Common myeloid progenitor, CD34-positive (primary cell): Measurements from ENCODE around the gene SSBP1.
A peak's percentile ranks its signal among the peaks of the same experiment; 100 is the strongest.
"Not testable (repeated sequence)": the region's sequence is repeated elsewhere in the genome, so short reads cannot be mapped to it uniquely, and the experiment has no call there.

Experiments used
- CTCF ChIA-PET: fragments of 350-600 bp; sonication (Branson Sonifier 250); formaldehyde crosslinking; loops from one replicate; lab custom pipeline; 2021; ENCODE audit warnings: antibody characterized with exemption; lab: Charles Lee
- POLR2A ChIA-PET: fragments of 350-600 bp; sonication (Branson Sonifier 250); formaldehyde crosslinking; loops from one replicate; lab custom pipeline; 2021; ENCODE audit warnings: antibody characterized with exemption; lab: Charles Lee
- DNase-seq, 3 donors: peaks; one replicate each; pipeline versions ENCODE4 v3.0.0 to v3.0.0-alpha.2; 2013
- H3K27ac ChIP-seq, 2 experiments: 1 replicate in 1 of 2; 2 replicates in 1 of 2; pipeline ENCODE4 v1.7.0; 2013; ENCODE audit warnings: inconsistent platforms in 2 of 2, low read length in 2 of 2, mild to moderate bottlenecking in 2 of 2, low read depth in 1 of 2, moderate library complexity in 1 of 2; ENCODE audit not compliant: severe bottlenecking in 2 of 2, insufficient read depth in 1 of 2, poor library complexity in 1 of 2
- H3K27me3 ChIP-seq, 5 experiments: replicated peaks in 2 of 5; 1 replicate in 3 of 5; 2 replicates in 2 of 5; pipeline versions ENCODE4 v1.6.1 to v1.7.0; 2013; ENCODE audit warnings: low read length in 4 of 5, mild to moderate bottlenecking in 2 of 5, moderate library complexity in 2 of 5, inconsistent platforms in 1 of 5; ENCODE audit not compliant: insufficient read depth in 5 of 5, control insufficient read depth in 4 of 5
- H3K36me3 ChIP-seq, 4 experiments: 1 replicate in 2 of 4; 2 replicates in 2 of 4; pipeline versions ENCODE4 v1.6.1 to v1.7.0; 2013; ENCODE audit warnings: low read length in 3 of 4, control low read depth in 1 of 4, mild to moderate bottlenecking in 1 of 4; ENCODE audit not compliant: control insufficient read depth in 4 of 4, insufficient read depth in 4 of 4
- H3K4me1 ChIP-seq, 4 experiments: 1 replicate in 3 of 4; 2 replicates in 1 of 4; pipeline versions ENCODE4 v1.6.1 to v1.7.1; 2013; ENCODE audit warnings: low read length in 3 of 4, mild to moderate bottlenecking in 3 of 4, control low read depth in 1 of 4, inconsistent platforms in 1 of 4, moderate library complexity in 1 of 4; ENCODE audit not compliant: control insufficient read depth in 4 of 4, insufficient read depth in 4 of 4; ENCODE audit errors: control extremely low read depth in 1 of 4
- H3K4me3 ChIP-seq, 7 experiments: 1 replicate in 4 of 7; 2 replicates in 3 of 7; pipeline versions ENCODE4 v1.5.1 to v1.7.0; 2013; ENCODE audit warnings: mild to moderate bottlenecking in 7 of 7, low read length in 6 of 7, moderate library complexity in 6 of 7, inconsistent platforms in 2 of 7, low read depth in 2 of 7, control low read depth in 1 of 7; ENCODE audit not compliant: insufficient read depth in 4 of 7, control insufficient read depth in 1 of 7; ENCODE audit errors: extremely low read depth in 1 of 7
- H3K9me3 ChIP-seq, 5 experiments: 1 replicate in 4 of 5; 2 replicates in 1 of 5; pipeline versions ENCODE4 v1.6.1 to v1.7.1; 2013; ENCODE audit warnings: low read length in 4 of 5, mild to moderate bottlenecking in 2 of 5, inconsistent platforms in 1 of 5, low read depth in 1 of 5, moderate library complexity in 1 of 5; ENCODE audit not compliant: control insufficient read depth in 4 of 5, insufficient read depth in 2 of 5; ENCODE audit errors: control extremely low read depth in 1 of 5
- WGBS: methylation state at CpG from one replicate; pipeline ENCODE4 v1.1.5; 2013; ENCODE audit not compliant: insufficient coverage; 5-methylcytosine and 5-hydroxymethylcytosine counted together

SSBP1 gene

GRCh38 chr7:141748396-141748795, 10.2 kb downstream of the SSBP1 start:
- no peaks in the 10 kb centered on the region for H3K27me3 ChIP-seq
- CTCF ChIA-PET = interaction anchor here (1.8 kb wide), 1 partner anchor 10 kb away, joined by 4 read pairs; the partner anchor contains the start of gene SSBP1
- H3K27ac ChIP-seq = no peak overlapping the region
- WGBS = 100% methylated on average over 2 of the region's 2 CpGs
- H3K36me3 ChIP-seq = peaks cover 64 to 93% (median 75%) of the 10 kb centered on the region in 4 experiments
- POLR2A ChIA-PET = no interaction called here
- H3K9me3 ChIP-seq = peaks cover 5 to 31% (median 27%) of the 10 kb centered on the region in 5 experiments
- H3K4me3 ChIP-seq = no peak overlapping the region
- no peak for DNase-seq
- no peaks in the 10 kb centered on the region for H3K4me1 ChIP-seq

GRCh38 chr7:141751904-141752303, 13.7 kb downstream of the SSBP1 start:
- H3K9me3 ChIP-seq = peaks cover 5 to 31% (median 27%) of the 10 kb centered on the region in 5 experiments
- H3K4me1 ChIP-seq, CTCF ChIA-PET, H3K27ac ChIP-seq, H3K27me3 ChIP-seq, POLR2A ChIA-PET: not testable (repeated sequence)
- 100% methylated on average over 5 of the region's 10 CpGs for WGBS
- peak overlapping the region in 1 of 7 experiments; percentile 13 for H3K4me3 ChIP-seq
- DNase-seq = peak in 2 of 3 donors; percentile 17 to 29
- H3K36me3 ChIP-seq = peaks cover 49 to 69% (median 56%) of the 10 kb centered on the region in 4 experiments

DNA sequence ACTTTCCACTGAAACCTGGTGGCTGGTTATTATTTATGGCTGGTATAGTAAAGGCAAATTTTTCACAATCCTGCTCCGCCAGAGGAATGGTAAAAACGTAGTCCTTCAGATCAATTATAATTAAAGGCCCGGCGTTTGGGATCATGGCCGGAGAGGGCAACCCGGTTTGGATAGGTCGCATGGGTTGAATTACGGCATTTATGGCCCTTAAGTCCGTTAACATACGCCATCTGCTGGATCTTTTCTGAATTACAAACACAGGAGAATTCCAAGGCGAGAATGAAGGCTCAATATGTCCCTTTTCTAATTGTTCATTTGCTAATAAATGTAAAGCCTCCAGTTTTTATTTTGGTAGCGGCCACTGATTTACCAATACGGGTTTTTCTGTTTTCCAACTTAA, 14.5 kb downstream of the SSBP1 start:
- Histone ChIP-seq H3K4me1 (no peaks in the 10 kb centered on the region), H3K4me3 (no peak overlapping the region), H3K36me3 (peaks cover 52 to 74% (median 62%) of the 10 kb centered on the region in 4 experiments), H3K27me3 (no peaks in the 10 kb centered on the region), H3K27ac (no peak overlapping the region), H3K9me3 (peaks cover 5 to 31% (median 27%) of the 10 kb centered on the region in 5 experiments)
- ChIA-PET POLR2A (no interaction called here), CTCF (no interaction called here)
- DNase-seq = peak in 2 of 3 donors; percentile 31 to 41
- WGBS = 97% methylated on average over 12 of the region's 13 CpGs

DNA sequence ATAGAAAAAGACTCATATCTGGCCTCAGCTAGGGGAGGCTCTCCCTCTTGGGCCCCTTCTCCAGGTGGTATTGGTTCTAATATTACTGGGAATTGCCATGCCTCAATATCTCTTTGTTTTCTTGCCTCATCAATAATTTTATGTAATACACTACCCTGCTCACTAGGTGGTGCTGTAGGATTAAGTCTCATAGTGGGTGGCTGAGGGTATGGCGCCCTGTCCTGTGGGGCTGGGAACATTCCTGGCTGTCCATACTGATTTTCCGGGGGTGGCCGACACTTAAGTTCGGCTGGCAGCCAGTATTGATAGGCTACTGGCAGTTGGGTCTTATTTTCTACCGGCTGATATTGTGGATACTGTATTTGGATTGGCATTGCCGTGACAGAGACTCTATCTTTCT, 16.8 kb downstream of the SSBP1 start:
- Histone ChIP-seq H3K4me1 (no peaks in the 10 kb centered on the region), H3K36me3 (peaks cover 37 to 70% (median 52%) of the 10 kb centered on the region in 4 experiments), H3K9me3 (peaks cover 5 to 28% (median 23%) of the 10 kb centered on the region in 5 experiments), H3K27me3 (no peaks in the 10 kb centered on the region), H3K27ac (no peak overlapping the region), H3K4me3 (no peak overlapping the region)
- peak; percentile 22 to 48 (median 41) for DNase-seq
- CTCF ChIA-PET = interaction anchor here (1.4 kb wide), 1 partner anchor 222 kb away, joined by 3 read pairs; no protein-coding TSS in a partner anchor
- WGBS = no CpG with 5 or more reads among the region's 6 CpGs
- POLR2A ChIA-PET = no interaction called here

DNA sequence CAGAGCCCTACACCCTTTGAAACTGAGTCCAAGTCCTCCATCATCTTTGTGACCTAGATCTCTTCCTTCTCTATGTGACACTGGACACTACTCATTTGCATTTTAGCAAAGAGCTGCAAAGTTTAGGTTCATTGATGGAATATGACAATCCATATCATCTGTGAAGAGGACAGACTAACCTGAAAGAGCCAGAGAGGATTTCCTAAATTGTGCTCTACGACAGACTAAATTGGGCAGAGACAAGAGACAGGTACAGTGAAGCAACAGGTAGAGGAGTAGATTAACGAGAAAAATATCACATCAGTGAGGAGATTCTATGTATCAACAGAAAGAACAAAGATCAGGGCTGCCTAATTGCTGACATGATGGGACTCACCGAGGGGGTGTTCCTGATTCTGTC, 25.6 kb downstream of the SSBP1 start, which contains the start of gene TAS2R3:
TSS of gene TAS2R3 (plus strand) at position 301 of the 400 bp plus-strand sequence. CDS start at position 363, 62 bp downstream.
- ChIA-PET POLR2A (no interaction called here), CTCF (no interaction called here)
- no peaks in the 10 kb centered on the region for H3K9me3 ChIP-seq
- H3K27ac ChIP-seq = no peak within 1 kb of the TSS
- no peaks in the 10 kb centered on the region for H3K4me1 ChIP-seq
- WGBS = 91% methylated on average over 3 of the region's 3 CpGs
- no peaks in the 10 kb centered on the region for H3K27me3 ChIP-seq
- H3K36me3 ChIP-seq = peaks cover 8 to 58% (median 22%) of the 10 kb centered on the region in 4 experiments
- no peak within 1 kb of the TSS for H3K4me3 ChIP-seq
- DNase-seq = no peak

- POLR2A ChIA-PET, H3K9me3 ChIP-seq, H3K4me3 ChIP-seq, H3K27ac ChIP-seq, DNase-seq, CTCF ChIA-PET, H3K4me1 ChIP-seq, H3K27me3 ChIP-seq: not testable (repeated sequence)
- peaks cover 0 to 13% (median 3%) of the 10 kb centered on the region in 4 experiments for H3K36me3 ChIP-seq
- 100% methylated on average over 1 of the region's 3 CpGs for WGBS
Observed at GRCh38 chr7:141770083-141770583, 32.0 kb downstream of the SSBP1 start.

GRCh38 chr7:141776374-141776773, 38.2 kb downstream of the SSBP1 start, which contains the start of gene TAS2R4:
TAS2R4 (plus strand) TSS chr7:141776674; CDS start chr7:141778489, 1,815 bp downstream.
- POLR2A ChIA-PET = no interaction called here

More at GRCh38 chr7:141776374-141776773, 38.2 kb downstream of the SSBP1 start, which contains the start of gene TAS2R4:
- Histone ChIP-seq H3K27me3 (no peaks in the 10 kb centered on the region), H3K36me3 (peaks cover 3 to 29% (median 19%) of the 10 kb centered on the region in 4 experiments), H3K4me3 (no peak within 1 kb of the TSS), H3K9me3 (peaks cover 0 to 9% (median 2%) of the 10 kb centered on the region in 5 experiments), H3K4me1 (no peaks in the 10 kb centered on the region), H3K27ac (no peak within 1 kb of the TSS)
- DNase-seq = no peak
- CTCF ChIA-PET = interaction anchor here (1.0 to 2.0 kb wide), 2 partner anchors 10 to 26 kb away, joined by 3 to 7 read pairs; no protein-coding TSS in a partner anchor
- 100% methylated on average over 1 of the region's 1 CpG for WGBS
